ENCODE measurements around the gene EDIL3.

EDIL3 gene

GRCh38 chr5:84072339-84072738 is 312.3 kb downstream of the EDIL3 start:
- no peak overlapping the region for H3K4me3 ChIP-seq (ENCODE audit: low read depth, low read length, poor library complexity, severe bottlenecking)
- no peaks in the 10 kb centered on the region for H3K4me1 ChIP-seq (ENCODE audit: insufficient read depth, low read length, severe bottlenecking)
- no peak overlapping the region for H2AFZ ChIP-seq (ENCODE audit: low read length)
- H3K9ac ChIP-seq (ENCODE audit: low read length) = no peak overlapping the region
- H3K79me2 ChIP-seq (ENCODE audit: insufficient read depth, low read length) = no peaks in the 10 kb centered on the region
- H4K20me1 ChIP-seq (ENCODE audit: insufficient read depth, low read length) = no peaks in the 10 kb centered on the region
- no peaks in the 10 kb centered on the region; the same call in 1 of the 2 replicates for H3K9me2 ChIP-seq (ENCODE audit: low read depth, low read length)
- H3K27ac ChIP-seq (ENCODE audit: low read depth, low read length, poor library complexity, severe bottlenecking) = no peak overlapping the region
- no peak overlapping the region for H3K4me2 ChIP-seq (ENCODE audit: low read length)
- no peaks in the 10 kb centered on the region for H3K27me3 ChIP-seq (ENCODE audit: insufficient read depth, low read length)
- no peaks in the 10 kb centered on the region for H3K9me3 ChIP-seq (ENCODE audit: low read length)
- H3K36me3 ChIP-seq (ENCODE audit: insufficient read depth, low read length) = no peaks in the 10 kb centered on the region
- H3F3A ChIP-seq (ENCODE audit: insufficient read depth, low read length) = no peaks in the 10 kb centered on the region
- TF ChIP-seq CTCF (IDR thresholded peaks at IDR 0.05; ENCODE audit: low read length) = no peak
- TF ChIP-seq EZH2 (IDR thresholded peaks at IDR 0.05; ENCODE audit: borderline replicate concordance, low read length) = no peak

GRCh38 chr5:84069608-84070179 is 315.0 kb downstream of the EDIL3 start:
- Histone ChIP-seq H3F3A (ENCODE audit: insufficient read depth, low read length) (no peaks in the 10 kb centered on the region), H3K9me2 (ENCODE audit: low read depth, low read length) (no peaks in the 10 kb centered on the region; the same call in 1 of the 2 replicates), H3K9ac (ENCODE audit: low read length) (no peak overlapping the region), H3K36me3 (ENCODE audit: insufficient read depth, low read length) (no peaks in the 10 kb centered on the region), H4K20me1 (ENCODE audit: insufficient read depth, low read length) (no peaks in the 10 kb centered on the region), H2AFZ (ENCODE audit: low read length) (no peak overlapping the region), H3K4me1 (ENCODE audit: insufficient read depth, low read length, severe bottlenecking) (no peaks in the 10 kb centered on the region), H3K4me2 (ENCODE audit: low read length) (no peak overlapping the region), H3K27ac (ENCODE audit: low read depth, low read length, poor library complexity, severe bottlenecking) (no peak overlapping the region), H3K79me2 (ENCODE audit: insufficient read depth, low read length) (no peaks in the 10 kb centered on the region), H3K9me3 (ENCODE audit: low read length) (no peaks in the 10 kb centered on the region), H3K27me3 (ENCODE audit: insufficient read depth, low read length) (no peaks in the 10 kb centered on the region), H3K4me3 (ENCODE audit: low read depth, low read length, poor library complexity, severe bottlenecking) (no peak overlapping the region)
- no peak for TF ChIP-seq EZH2 (IDR thresholded peaks at IDR 0.05; ENCODE audit: borderline replicate concordance, low read length)
- no peak for TF ChIP-seq CTCF (IDR thresholded peaks at IDR 0.05; ENCODE audit: low read length)

GRCh38 chr5:84063041-84063440 is 321.6 kb downstream of the EDIL3 start:
- TF ChIP-seq CTCF (IDR thresholded peaks at IDR 0.05; ENCODE audit: low read length) (no peak), EZH2 (IDR thresholded peaks at IDR 0.05; ENCODE audit: borderline replicate concordance, low read length) (no peak)
- H2AFZ ChIP-seq (ENCODE audit: low read length) = no peak overlapping the region
- no peak overlapping the region for H3K4me3 ChIP-seq (ENCODE audit: low read depth, low read length, poor library complexity, severe bottlenecking)
- H3K9ac ChIP-seq (ENCODE audit: low read length) = no peak overlapping the region
- H3K36me3 ChIP-seq (ENCODE audit: insufficient read depth, low read length) = no peaks in the 10 kb centered on the region
- H3K79me2 ChIP-seq (ENCODE audit: insufficient read depth, low read length) = no peaks in the 10 kb centered on the region
- H3K27ac ChIP-seq (ENCODE audit: low read depth, low read length, poor library complexity, severe bottlenecking) = no peak overlapping the region
- H3K4me2 ChIP-seq (ENCODE audit: low read length) = no peak overlapping the region
- no peaks in the 10 kb centered on the region for H3K27me3 ChIP-seq (ENCODE audit: insufficient read depth, low read length)
- no peaks in the 10 kb centered on the region for H4K20me1 ChIP-seq (ENCODE audit: insufficient read depth, low read length)
- H3F3A ChIP-seq (ENCODE audit: insufficient read depth, low read length) = no peaks in the 10 kb centered on the region
- H3K9me3 ChIP-seq (ENCODE audit: low read length) = no peaks in the 10 kb centered on the region
- no peaks in the 10 kb centered on the region for H3K9me2 ChIP-seq (ENCODE audit: low read depth, low read length)
- H3K4me1 ChIP-seq (ENCODE audit: insufficient read depth, low read length, severe bottlenecking) = no peaks in the 10 kb centered on the region

Measured in OCI-LY1 (cell line).